Measurements from ENCODE around the gene PPME1. TPM values are rescaled to one million over a fixed set of nuclear protein-coding genes. Genes with fewer than 3 reads are reported as not detected.

Gene PPME1
- total RNA-seq, 1 experiment from 2014 or later = 98.3 TPM

GRCh38 chr11:74278721-74279161 is 107.7 kb downstream of the PPME1 start:
- Histone ChIP-seq H3K9me3 (ENCODE audit: low read depth, low read length, poor library complexity, severe bottlenecking) (no peaks in the 10 kb centered on the region), H3K4me3 (ENCODE audit: low read depth, low read length, poor library complexity, severe bottlenecking) (no peak overlapping the region), H3K27me3 (replicated peaks; ENCODE audit: insufficient read depth, low read depth, low read length, poor library complexity) (no peaks in the 10 kb centered on the region), H3K36me3 (ENCODE audit: insufficient read depth, low read length, poor library complexity, severe bottlenecking) (no peaks in the 10 kb centered on the region), H3K27ac (ENCODE audit: low read depth, low read length, poor library complexity, severe bottlenecking) (no peak overlapping the region), H3K4me1 (ENCODE audit: insufficient read depth, low read length, poor library complexity, severe bottlenecking) (no peaks in the 10 kb centered on the region)
- ChIA-PET CTCF (no interaction called here), POLR2A (ENCODE audit: low non-redundant PET) (no interaction called here)
- no peak for TF ChIP-seq EZH2 (IDR thresholded peaks at IDR 0.05; ENCODE audit: borderline replicate concordance, low read depth, low read length, poor library complexity, severe bottlenecking)
- no peak for TF ChIP-seq CTCF (conservative IDR thresholded peaks at IDR 0.05; ENCODE audit: low read depth, low read length)
- no peak for DNase-seq (ENCODE audit: low spot score)
- no TSS peak for BruUV-seq (replicated peaks)
- intact Hi-C loops (cut with micrococcal nuclease; ENCODE audit: unreplicated experiment) = no loop called here

- H3K36me3 ChIP-seq (ENCODE audit: insufficient read depth, low read length, poor library complexity, severe bottlenecking) = no peaks in the 10 kb centered on the region
- H3K27ac ChIP-seq (ENCODE audit: low read depth, low read length, poor library complexity, severe bottlenecking) = no peak overlapping the region
- no peak for DNase-seq (ENCODE audit: low spot score)
- no peak overlapping the region for H3K4me3 ChIP-seq (ENCODE audit: low read depth, low read length, poor library complexity, severe bottlenecking)
- H3K4me1 ChIP-seq (ENCODE audit: insufficient read depth, low read length, poor library complexity, severe bottlenecking) = no peaks in the 10 kb centered on the region
- TF ChIP-seq CTCF (conservative IDR thresholded peaks at IDR 0.05; ENCODE audit: low read depth, low read length) = no peak
- no peak for TF ChIP-seq EZH2 (IDR thresholded peaks at IDR 0.05; ENCODE audit: borderline replicate concordance, low read depth, low read length, poor library complexity, severe bottlenecking)
- H3K27me3 ChIP-seq (replicated peaks; ENCODE audit: insufficient read depth, low read depth, low read length, poor library complexity) = no peaks in the 10 kb centered on the region
- ChIA-PET CTCF (no interaction called here), POLR2A (ENCODE audit: low non-redundant PET) (no interaction called here)
- H3K9me3 ChIP-seq (ENCODE audit: low read depth, low read length, poor library complexity, severe bottlenecking) = no peaks in the 10 kb centered on the region
- BruUV-seq (replicated peaks) = no TSS peak
- intact Hi-C loops (cut with micrococcal nuclease; ENCODE audit: unreplicated experiment) = no loop called here
Measured at GRCh38 chr11:74279256-74279655, 108.2 kb downstream of the PPME1 start.

- CTCF ChIA-PET = no interaction called here
- no TSS peak for BruUV-seq (replicated peaks)
- Histone ChIP-seq H3K4me3 (ENCODE audit: low read depth, low read length, poor library complexity, severe bottlenecking) (no peak overlapping the region), H3K9me3 (ENCODE audit: low read depth, low read length, poor library complexity, severe bottlenecking) (no peaks in the 10 kb centered on the region), H3K4me1 (ENCODE audit: insufficient read depth, low read length, poor library complexity, severe bottlenecking) (no peaks in the 10 kb centered on the region), H3K27me3 (replicated peaks; ENCODE audit: insufficient read depth, low read depth, low read length, poor library complexity) (no peaks in the 10 kb centered on the region), H3K36me3 (ENCODE audit: insufficient read depth, low read length, poor library complexity, severe bottlenecking) (no peaks in the 10 kb centered on the region), H3K27ac (ENCODE audit: low read depth, low read length, poor library complexity, severe bottlenecking) (no peak overlapping the region)
- POLR2A ChIA-PET (ENCODE audit: low non-redundant PET) = no interaction called here
- no peak for TF ChIP-seq EZH2 (IDR thresholded peaks at IDR 0.05; ENCODE audit: borderline replicate concordance, low read depth, low read length, poor library complexity, severe bottlenecking)
- TF ChIP-seq CTCF (conservative IDR thresholded peaks at IDR 0.05; ENCODE audit: low read depth, low read length) = no peak
- DNase-seq (ENCODE audit: low spot score) = no peak
- intact Hi-C loops (cut with micrococcal nuclease; ENCODE audit: unreplicated experiment) = no loop called here
Measured at GRCh38 chr11:74280494-74280893, 109.4 kb downstream of the PPME1 start.

Measured in A673 (cell line).